Lower lobe of right lung (tissue), 2 donors: ENCODE data around the gene UTP11. TPM values are rescaled to one million over a fixed set of nuclear protein-coding genes. Genes with fewer than 3 reads are reported as not detected.

ENCODE experiments used
- ATAC-seq, 2 donors: fragments of 200-7000 bp; cut with Tn5 transposase; one replicate each; pipeline ENCODE4 v1.9.1; 2020 to 2022; ENCODE audit warnings: mild to moderate bottlenecking in 2 of 2, moderate library complexity in 2 of 2
- DNase-seq: peaks from one replicate; pipeline ENCODE4 v3.0.0-alpha.2; 2020
- H3K27ac ChIP-seq: fragments of 200-600 bp; one replicate; pipeline ENCODE4 v1.8.0; 2022
- H3K27me3 ChIP-seq: fragments of 200-600 bp; one replicate; pipeline ENCODE4 v1.8.0; 2022; ENCODE audit warnings: low read depth
- H3K36me3 ChIP-seq: fragments of 200-600 bp; one replicate; pipeline ENCODE4 v1.8.0; 2022; ENCODE audit warnings: mild to moderate bottlenecking
- H3K4me1 ChIP-seq: fragments of 200-600 bp; one replicate; pipeline ENCODE4 v1.8.0; 2022
- H3K4me3 ChIP-seq: fragments of 200-600 bp; one replicate; pipeline ENCODE4 v1.8.0; 2022; ENCODE audit warnings: mild to moderate bottlenecking
- H3K9me3 ChIP-seq: fragments of 200-600 bp; one replicate; pipeline ENCODE4 v1.8.0; 2022
- intact Hi-C: fragments of 100-400 bp; cut with DNase I; formaldehyde crosslinking; loops from one replicate; pipeline ENCODE4 v1.11.0; 2022
- total RNA-seq: library from RNA; stranded (reverse); fragmentation: NEBNext Ultra II Directional; extraction: Animal tissue kit (Norgen Biotek cat#: 25700); gene quantifications from one replicate; pipeline ENCODE4 v1.2.1, GENCODE V29; 2021
- TF ChIP-seq, protein P1 (sequence below): fragments of 200-600 bp; IDR thresholded peaks from one replicate; pipeline ENCODE4 v1.8.0; 2022; ENCODE audit warnings: antibody characterized with exemption, mild to moderate bottlenecking
- donor health status: DM: no; HTN: yes; CAD: no; lungs with severe emphysema.

The UTP11 gene
- total RNA-seq, 1 donor from 2014 or later, result 22.8 TPM

DNA sequence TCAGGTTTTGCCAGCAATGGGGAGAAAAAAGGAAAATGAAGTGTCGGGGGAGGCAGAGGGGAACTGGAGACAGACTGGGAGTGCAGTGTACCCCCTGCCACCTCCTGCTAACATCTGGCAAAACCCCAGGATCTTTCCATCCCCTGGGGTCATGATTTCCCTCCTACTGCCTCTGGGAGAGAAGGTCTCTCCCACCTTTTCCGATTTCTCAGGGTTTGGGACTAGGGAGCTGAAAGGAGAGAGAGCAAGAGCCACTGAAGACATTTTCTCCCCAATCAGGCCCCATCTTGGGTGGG, 12.4 kb upstream of the UTP11 start:
- no peak for DNase-seq
- intact Hi-C loops, result no loop called here
- TF ChIP-seq, protein P1, sequence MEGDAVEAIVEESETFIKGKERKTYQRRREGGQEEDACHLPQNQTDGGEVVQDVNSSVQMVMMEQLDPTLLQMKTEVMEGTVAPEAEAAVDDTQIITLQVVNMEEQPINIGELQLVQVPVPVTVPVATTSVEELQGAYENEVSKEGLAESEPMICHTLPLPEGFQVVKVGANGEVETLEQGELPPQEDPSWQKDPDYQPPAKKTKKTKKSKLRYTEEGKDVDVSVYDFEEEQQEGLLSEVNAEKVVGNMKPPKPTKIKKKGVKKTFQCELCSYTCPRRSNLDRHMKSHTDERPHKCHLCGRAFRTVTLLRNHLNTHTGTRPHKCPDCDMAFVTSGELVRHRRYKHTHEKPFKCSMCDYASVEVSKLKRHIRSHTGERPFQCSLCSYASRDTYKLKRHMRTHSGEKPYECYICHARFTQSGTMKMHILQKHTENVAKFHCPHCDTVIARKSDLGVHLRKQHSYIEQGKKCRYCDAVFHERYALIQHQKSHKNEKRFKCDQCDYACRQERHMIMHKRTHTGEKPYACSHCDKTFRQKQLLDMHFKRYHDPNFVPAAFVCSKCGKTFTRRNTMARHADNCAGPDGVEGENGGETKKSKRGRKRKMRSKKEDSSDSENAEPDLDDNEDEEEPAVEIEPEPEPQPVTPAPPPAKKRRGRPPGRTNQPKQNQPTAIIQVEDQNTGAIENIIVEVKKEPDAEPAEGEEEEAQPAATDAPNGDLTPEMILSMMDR, result no peak
- H3K4me3 ChIP-seq, result peak overlapping the region; percentile 19
- ATAC-seq, result no peak
- no peaks in the 10 kb centered on the region for H3K27me3 ChIP-seq
- peaks cover 81% of the 10 kb centered on the region for H3K4me1 ChIP-seq
- no peaks in the 10 kb centered on the region for H3K9me3 ChIP-seq
- H3K27ac ChIP-seq, result peak overlapping the region; percentile 88
- H3K36me3 ChIP-seq, result peaks cover 6% of the 10 kb centered on the region

DNA sequence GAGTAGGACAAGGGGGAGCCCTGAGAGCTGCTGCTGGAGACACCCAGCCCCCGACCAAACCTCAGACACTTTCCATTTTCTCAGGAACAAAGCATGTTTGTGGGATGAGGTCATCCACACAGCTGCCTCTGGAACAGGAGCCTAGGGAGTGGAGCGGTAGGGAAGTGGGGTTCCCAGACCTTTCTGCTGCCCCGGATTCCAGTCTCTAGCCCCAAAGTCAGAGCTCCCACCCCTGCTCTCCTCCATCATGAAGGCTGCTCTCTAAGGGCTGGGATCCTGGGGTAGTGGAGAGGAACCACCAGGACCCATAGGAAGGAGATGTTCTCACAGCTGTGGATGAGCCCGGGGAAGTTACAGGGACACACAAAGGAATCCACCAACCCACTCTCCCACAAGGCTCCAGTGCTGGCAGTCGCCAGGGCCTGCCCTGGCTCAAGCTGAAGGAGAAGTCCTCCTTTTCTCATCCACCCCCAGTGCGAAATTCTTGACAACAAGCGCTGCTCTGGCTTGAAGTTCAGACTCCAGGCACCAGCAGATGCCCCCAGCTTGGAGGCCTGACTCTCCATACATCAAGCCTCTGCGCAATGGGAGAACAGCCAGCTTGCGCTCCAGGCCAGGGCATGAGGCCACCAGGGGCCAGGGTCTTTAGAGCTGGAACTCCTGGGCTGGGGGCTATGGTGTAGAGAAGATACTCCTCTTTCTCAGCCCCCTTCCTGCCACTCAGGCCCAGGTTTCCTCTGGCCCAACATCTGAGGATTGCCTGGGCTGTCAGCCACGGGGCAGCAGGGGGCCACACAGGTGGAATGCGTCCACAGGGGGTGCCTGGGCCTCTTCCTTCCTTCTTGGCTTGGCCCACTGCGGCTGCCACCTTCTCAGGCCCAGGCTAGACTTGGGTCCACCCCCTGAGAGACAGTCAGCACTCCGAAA, 11.7 kb upstream of the UTP11 start:
- H3K4me3 ChIP-seq, result peak overlapping the region; percentile 19
- TF ChIP-seq, protein P1, result no peak
- DNase-seq, result no peak
- ATAC-seq, result no peak
- intact Hi-C loops, result no loop called here
- no peaks in the 10 kb centered on the region for H3K9me3 ChIP-seq
- H3K36me3 ChIP-seq, result peaks cover 6% of the 10 kb centered on the region
- no peaks in the 10 kb centered on the region for H3K27me3 ChIP-seq
- peak overlapping the region; percentile 88 for H3K27ac ChIP-seq
- peaks cover 75% of the 10 kb centered on the region for H3K4me1 ChIP-seq

GRCh38 chr1:38003261-38004250, 9.0 kb upstream of the UTP11 start:
- DNase-seq, result no peak
- Histone ChIP-seq H3K27me3 (no peaks in the 10 kb centered on the region), H3K9me3 (no peaks in the 10 kb centered on the region), H3K27ac (peak overlapping the region; percentile 74), H3K4me3 (peak overlapping the region; percentile 69), H3K4me1 (peaks cover 53% of the 10 kb centered on the region), H3K36me3 (no peaks in the 10 kb centered on the region)
- intact Hi-C loops, result no loop called here
- no peak for ATAC-seq
- TF ChIP-seq, protein P1, result no peak

DNA sequence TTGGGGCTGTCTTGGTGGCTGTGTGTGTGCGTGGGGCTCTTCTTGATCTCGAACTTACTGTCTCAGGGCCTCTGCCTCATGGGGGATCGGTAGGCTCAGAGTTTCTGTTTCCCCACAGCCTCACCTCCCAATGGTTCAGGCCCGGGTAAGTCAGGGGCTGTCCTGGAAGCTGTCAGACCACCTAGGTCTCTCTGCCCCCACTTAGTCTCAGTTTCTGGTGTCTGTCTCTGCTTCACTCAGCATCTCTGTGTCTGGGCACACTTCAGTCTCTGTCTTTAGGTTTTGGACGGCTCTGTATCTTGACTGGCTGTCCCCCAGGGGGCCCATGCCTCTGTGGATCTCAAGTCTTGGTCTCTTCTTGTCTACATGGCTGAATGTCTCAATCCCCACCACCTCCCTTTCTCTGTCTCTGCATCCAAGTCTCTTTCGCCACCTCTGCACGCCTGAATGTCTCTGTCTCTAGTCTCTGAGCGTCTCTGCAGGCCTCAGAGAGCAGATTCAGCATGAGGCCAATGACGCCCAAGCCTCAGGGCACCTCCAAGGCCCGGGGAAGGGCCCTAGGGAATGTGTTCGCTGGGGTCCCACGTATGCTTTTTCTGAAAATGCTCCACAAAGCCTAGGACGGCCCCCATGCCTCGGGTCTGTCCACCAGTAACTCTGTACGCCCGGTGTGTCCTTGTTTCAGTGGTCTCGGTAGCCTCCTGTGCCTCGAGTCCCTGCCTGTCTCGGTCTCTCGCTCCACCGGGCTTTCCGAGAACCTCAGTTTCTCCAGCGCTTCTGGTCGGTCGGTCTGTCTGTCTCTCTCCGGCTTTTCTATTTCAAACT, 8.0 kb upstream of the UTP11 start:
- ATAC-seq (no peak), DNase-seq (no peak)
- Histone ChIP-seq H3K4me3 (peak overlapping the region; percentile 69), H3K27ac (peak overlapping the region; percentile 74), H3K4me1 (peaks cover 46% of the 10 kb centered on the region), H3K27me3 (no peaks in the 10 kb centered on the region), H3K36me3 (no peaks in the 10 kb centered on the region), H3K9me3 (no peaks in the 10 kb centered on the region)
- TF ChIP-seq, protein P1, result no peak
- intact Hi-C loops, result no loop called here
